IPS-18a (cell line): Measurements from ENCODE around the gene GALR3.

Source experiments
- H3K27ac ChIP-seq: one replicate; pipeline ENCODE4 v1.5.1; 2013; ENCODE audit warnings: low read length
- H3K27me3 ChIP-seq: one replicate; pipeline ENCODE4 v1.6.1; 2013; ENCODE audit warnings: mild to moderate bottlenecking, low read length; ENCODE audit not compliant: control insufficient read depth, insufficient read depth
- H3K36me3 ChIP-seq: one replicate; pipeline ENCODE4 v1.6.1; 2013; ENCODE audit warnings: low read depth, low read length; ENCODE audit not compliant: control insufficient read depth
- H3K4me1 ChIP-seq: one replicate; pipeline ENCODE4 v1.6.1; 2013; ENCODE audit warnings: low read depth, low read length; ENCODE audit not compliant: control insufficient read depth
- H3K4me3 ChIP-seq: one replicate; pipeline ENCODE4 v1.5.1; 2013; ENCODE audit warnings: low read length
- H3K9ac ChIP-seq: one replicate; pipeline ENCODE4 v1.6.1; 2013; ENCODE audit warnings: mild to moderate bottlenecking, low read length, moderate library complexity
- H3K9me3 ChIP-seq: one replicate; pipeline ENCODE4 v1.6.1; 2013; ENCODE audit warnings: low read depth, low read length; ENCODE audit not compliant: control insufficient read depth

Gene GALR3

GRCh38 chr22:37823134-37823985 is at the start of gene GALR3:
Gene GALR3, plus strand, starts transcription at chr22:37823382. Its CDS starts 25 bp downstream, at chr22:37823407.
- no peak within 1 kb of the TSS for H3K9ac ChIP-seq
- no peak within 1 kb of the TSS for H3K4me3 ChIP-seq
- H3K27ac ChIP-seq, result no peak within 1 kb of the TSS
- H3K36me3 ChIP-seq, result no peaks in the 10 kb centered on the region
- no peaks in the 10 kb centered on the region for H3K9me3 ChIP-seq
- peaks cover 16% of the 10 kb centered on the region for H3K4me1 ChIP-seq
- peaks cover 67% of the 10 kb centered on the region for H3K27me3 ChIP-seq

GRCh38 chr22:37774728-37775127 is 48.5 kb upstream of the GALR3 start:
- Histone ChIP-seq H3K27me3 (no peaks in the 10 kb centered on the region), H3K36me3 (peaks cover 8% of the 10 kb centered on the region), H3K9me3 (no peaks in the 10 kb centered on the region), H3K4me3 (no peak overlapping the region), H3K27ac (no peak overlapping the region), H3K4me1 (no peaks in the 10 kb centered on the region), H3K9ac (no peak overlapping the region)

GRCh38 chr22:37775785-37776638 is 47.2 kb upstream of the GALR3 start:
- Histone ChIP-seq H3K4me1 (no peaks in the 10 kb centered on the region), H3K36me3 (peaks cover 8% of the 10 kb centered on the region), H3K9me3 (no peaks in the 10 kb centered on the region), H3K27ac (no peak overlapping the region), H3K4me3 (no peak overlapping the region), H3K27me3 (no peaks in the 10 kb centered on the region), H3K9ac (no peak overlapping the region)

GRCh38 chr22:37776639-37777005 is 46.6 kb upstream of the GALR3 start:
- Histone ChIP-seq H3K9me3 (no peaks in the 10 kb centered on the region), H3K27ac (no peak overlapping the region), H3K9ac (no peak overlapping the region), H3K4me1 (no peaks in the 10 kb centered on the region), H3K36me3 (peaks cover 8% of the 10 kb centered on the region), H3K4me3 (no peak overlapping the region), H3K27me3 (no peaks in the 10 kb centered on the region)

- no peaks in the 10 kb centered on the region for H3K9me3 ChIP-seq
- no peaks in the 10 kb centered on the region for H3K4me1 ChIP-seq
- no peak overlapping the region for H3K27ac ChIP-seq
- no peak overlapping the region for H3K4me3 ChIP-seq
- H3K9ac ChIP-seq, result no peak overlapping the region
- peaks cover 4% of the 10 kb centered on the region for H3K27me3 ChIP-seq
- H3K36me3 ChIP-seq, result peaks cover 4% of the 10 kb centered on the region
Observed at GRCh38 chr22:37777122-37777687, 46.0 kb upstream of the GALR3 start.

- peaks cover 10% of the 10 kb centered on the region for H3K27me3 ChIP-seq
- H3K4me1 ChIP-seq, result no peaks in the 10 kb centered on the region
- no peak overlapping the region for H3K27ac ChIP-seq
- no peaks in the 10 kb centered on the region for H3K9me3 ChIP-seq
- no peaks in the 10 kb centered on the region for H3K36me3 ChIP-seq
- H3K9ac ChIP-seq, result no peak overlapping the region
- H3K4me3 ChIP-seq, result no peak overlapping the region
Observed at GRCh38 chr22:37778370-37779009, 44.7 kb upstream of the GALR3 start.

GRCh38 chr22:37781434-37782059 is 41.6 kb upstream of the GALR3 start:
- no peak overlapping the region for H3K4me3 ChIP-seq
- H3K4me1 ChIP-seq, result no peaks in the 10 kb centered on the region
- H3K9ac ChIP-seq, result no peak overlapping the region
- H3K27ac ChIP-seq, result no peak overlapping the region
- H3K9me3 ChIP-seq, result no peaks in the 10 kb centered on the region
- H3K36me3 ChIP-seq, result no peaks in the 10 kb centered on the region
- peaks cover 14% of the 10 kb centered on the region for H3K27me3 ChIP-seq

- Histone ChIP-seq H3K9me3 (no peaks in the 10 kb centered on the region), H3K4me3 (no peak overlapping the region), H3K36me3 (no peaks in the 10 kb centered on the region), H3K27ac (no peak overlapping the region), H3K4me1 (no peaks in the 10 kb centered on the region), H3K27me3 (peaks cover 14% of the 10 kb centered on the region), H3K9ac (no peak overlapping the region)
Observed at GRCh38 chr22:37782340-37783168, 40.6 kb upstream of the GALR3 start.

- Histone ChIP-seq H3K4me3 (no peak overlapping the region), H3K9me3 (no peaks in the 10 kb centered on the region), H3K27me3 (peaks cover 14% of the 10 kb centered on the region), H3K36me3 (no peaks in the 10 kb centered on the region), H3K9ac (no peak overlapping the region), H3K27ac (no peak overlapping the region), H3K4me1 (no peaks in the 10 kb centered on the region)
Observed at GRCh38 chr22:37784829-37785495, 38.2 kb upstream of the GALR3 start.

GRCh38 chr22:37790234-37790633 is 32.9 kb upstream of the GALR3 start:
- H3K9ac ChIP-seq, result no peak overlapping the region
- no peaks in the 10 kb centered on the region for H3K4me1 ChIP-seq
- H3K4me3 ChIP-seq, result no peak overlapping the region
- H3K9me3 ChIP-seq, result no peaks in the 10 kb centered on the region
- peaks cover under 1% of the 10 kb centered on the region for H3K27me3 ChIP-seq
- no peak overlapping the region for H3K27ac ChIP-seq
- H3K36me3 ChIP-seq, result no peaks in the 10 kb centered on the region
